Keratinocyte (primary cell): ENCODE data around the gene SEC61A1. TPM values are rescaled to one million over a fixed set of nuclear protein-coding genes. Genes with fewer than 3 reads are reported as not detected.

Experiments
- DNase-seq: peaks from one replicate; pipeline ENCODE4 v3.0.0-alpha.2; 2011; ENCODE audit warnings: low read depth, missing footprints, low spot score
- FAIRE-seq: peaks from 2 replicates; lab custom pipeline; 2011; peaks lifted over from hg19 to GRCh38; lab: Jason Lieb, UNC
- H2AFZ ChIP-seq: 2 replicates; pipeline ENCODE4 v1.6.0; 2012; ENCODE audit warnings: low read length, control low read depth, inconsistent platforms; ENCODE audit not compliant: control insufficient read depth
- H3K27ac ChIP-seq: 2 replicates; pipeline ENCODE4 v1.5.1; 2011; ENCODE audit warnings: low read length; ENCODE audit not compliant: control insufficient read depth, insufficient read depth
- H3K27me3 ChIP-seq: 3 replicates; pipeline ENCODE4 v1.6.0; 2011; ENCODE audit warnings: low read length; ENCODE audit not compliant: control insufficient read depth, insufficient read depth; ENCODE audit errors: extremely low read depth
- H3K36me3 ChIP-seq, 2 experiments: 2 replicates in 1 of 2; 3 replicates in 1 of 2; pipeline ENCODE4 v1.5.1; 2011; ENCODE audit warnings: low read length in 2 of 2, mild to moderate bottlenecking in 1 of 2; ENCODE audit not compliant: control insufficient read depth in 2 of 2, insufficient read depth in 2 of 2; ENCODE audit errors: extremely low read depth in 1 of 2
- H3K4me1 ChIP-seq: 3 replicates; pipeline ENCODE4 v1.5.1; 2011; ENCODE audit warnings: low read length; ENCODE audit not compliant: control insufficient read depth, insufficient read depth; ENCODE audit errors: extremely low read depth
- H3K4me2 ChIP-seq: 3 replicates; pipeline ENCODE4 v1.6.0; 2011; ENCODE audit warnings: low read depth, low read length; ENCODE audit not compliant: control insufficient read depth, insufficient read depth; ENCODE audit errors: extremely low read depth
- H3K4me3 ChIP-seq, 3 experiments: fragments of 200-600 bp in 1 of 3; sonication (generic) in 1 of 3; 2 replicates in 2 of 3; 3 replicates in 1 of 3; pipeline ENCODE4 v1.5.1; 2011 to 2016; ENCODE audit warnings: low read length in 3 of 3, mild to moderate bottlenecking in 3 of 3, control low read depth in 2 of 3, inconsistent platforms in 1 of 3, low read depth in 1 of 3, mixed read lengths in 1 of 3, mixed run types in 1 of 3, moderate library complexity in 1 of 3; ENCODE audit not compliant: control insufficient read depth in 2 of 3, insufficient read depth in 2 of 3; ENCODE audit errors: extremely low read depth in 1 of 3
- H3K79me2 ChIP-seq: 2 replicates; pipeline ENCODE4 v1.6.0; 2012; ENCODE audit warnings: low read length; ENCODE audit not compliant: control insufficient read depth, insufficient read depth
- H3K9ac ChIP-seq: 3 replicates; pipeline ENCODE4 v1.6.0; 2011; ENCODE audit warnings: low read length; ENCODE audit not compliant: control insufficient read depth, insufficient read depth; ENCODE audit errors: extremely low read depth
- H3K9me1 ChIP-seq: 3 replicates; pipeline ENCODE4 v1.6.0; 2011; ENCODE audit warnings: low read length; ENCODE audit not compliant: control insufficient read depth, insufficient read depth; ENCODE audit errors: extremely low read depth
- H3K9me3 ChIP-seq: 2 replicates; pipeline ENCODE4 v1.5.1; 2012; ENCODE audit warnings: low read depth, low read length; ENCODE audit not compliant: control insufficient read depth
- H4K20me1 ChIP-seq: 3 replicates; pipeline ENCODE4 v1.6.0; 2011; ENCODE audit warnings: low read length; ENCODE audit not compliant: control insufficient read depth, insufficient read depth; ENCODE audit errors: extremely low read depth
- CTCF ChIP-seq, 3 experiments: IDR thresholded peaks in 1 of 3; conservative IDR thresholded peaks in 1 of 3; optimal IDR thresholded peaks in 1 of 3; 2 replicates in 2 of 3; 3 replicates in 1 of 3; pipeline versions ENCODE3 to v1.5.1; 2011; ENCODE audit warnings: low read length in 3 of 3, mild to moderate bottlenecking in 3 of 3, moderate library complexity in 2 of 3, control low read depth in 1 of 3, inconsistent platforms in 1 of 3; ENCODE audit not compliant: insufficient read depth in 2 of 3; ENCODE audit errors: extremely low read depth in 1 of 3
- EZH2 ChIP-seq: IDR thresholded peaks from one replicate; pipeline ENCODE4 v1.6.1; 2012; ENCODE audit warnings: inconsistent platforms, mild to moderate bottlenecking, low read length, moderate library complexity
- dilution Hi-C: fragments of 300-500 bp; cut with MboI; formaldehyde crosslinking; loops from one replicate; pipeline ENCODE4 v1.7.0; 2020; ENCODE audit warnings: low sequenced_read_pairs; ENCODE audit not compliant: extremely low pct_ligation_motif_present
- polyA plus RNA-seq, 5 experiments: library from polyadenylated mRNA; depleted of rRNA in 3 of 5; stranded (reverse) in 3 of 5; stranded (forward) in 1 of 5; unstranded in 1 of 5; fragments of >200 nt; gene quantifications; 1 replicate in 1 of 5; 2 replicates in 3 of 5; 3 replicates in 1 of 5; pipeline versions ENCODE4 v1.2.1 to v1.2.3, GENCODE V29; 2011 to 2012; ENCODE audit warnings: missing spikeins in 2 of 5, low read depth in 1 of 5, low replicate concordance in 1 of 5

The SEC61A1 gene
- polyA plus RNA-seq, 1 donor (not counting 4 experiments of a cell fraction or from before 2014, with no cell fraction given): 306 TPM

- no peak overlapping the region for H3K4me2 ChIP-seq
- H3K79me2 ChIP-seq: peaks cover 63% of the 10 kb centered on the region
- H3K36me3 ChIP-seq: peaks cover 27 to 47% of the 10 kb centered on the region in 2 experiments
- no peak overlapping the region for H3K27ac ChIP-seq
- peaks cover 44% of the 10 kb centered on the region for H3K4me1 ChIP-seq
- no peak for FAIRE-seq
- H3K4me3 ChIP-seq: no peak overlapping the region
- TF ChIP-seq CTCF (optimal IDR thresholded peaks at IDR 0.05 in 1 of 3, IDR thresholded peaks at IDR 0.05 in 1 of 3, conservative IDR thresholded peaks at IDR 0.05 in 1 of 3; ENCODE audit: extremely low read depth in 1 of 3, insufficient read depth in 2 of 3, low read length in 3 of 3) (no peak), EZH2 (no peak)
- H3K9me1 ChIP-seq: peaks cover 3% of the 10 kb centered on the region
- H2AFZ ChIP-seq: no peak overlapping the region
- H3K9me3 ChIP-seq: no peaks in the 10 kb centered on the region
- H3K9ac ChIP-seq: no peak overlapping the region
- DNase-seq: no peak
- no peaks in the 10 kb centered on the region for H3K27me3 ChIP-seq
- dilution Hi-C loops: no loop called here
- H4K20me1 ChIP-seq: peaks cover 8% of the 10 kb centered on the region
Observed at GRCh38 chr3:128056258-128056657, 4.0 kb downstream of the SEC61A1 start.

- no peak overlapping the region for H3K4me2 ChIP-seq
- dilution Hi-C loops: no loop called here
- FAIRE-seq (peak; percentile 97), DNase-seq (peak; percentile 85)
- peaks cover 10% of the 10 kb centered on the region for H4K20me1 ChIP-seq
- peaks cover 48% of the 10 kb centered on the region for H3K79me2 ChIP-seq
- H3K9me1 ChIP-seq: peaks cover 3% of the 10 kb centered on the region
- H3K4me1 ChIP-seq: peaks cover 29% of the 10 kb centered on the region
- no peak overlapping the region for H3K4me3 ChIP-seq
- no peak overlapping the region for H2AFZ ChIP-seq
- H3K27ac ChIP-seq: peak overlapping the region; percentile 70
- peak in 1 of 3 experiments; percentile 3 for TF ChIP-seq CTCF (optimal IDR thresholded peaks at IDR 0.05 in 1 of 3, IDR thresholded peaks at IDR 0.05 in 1 of 3, conservative IDR thresholded peaks at IDR 0.05 in 1 of 3; ENCODE audit: extremely low read depth in 1 of 3, insufficient read depth in 2 of 3, low read length in 3 of 3)
- no peak for TF ChIP-seq EZH2
- no peaks in the 10 kb centered on the region for H3K27me3 ChIP-seq
- no peak overlapping the region for H3K9ac ChIP-seq
- no peaks in the 10 kb centered on the region for H3K9me3 ChIP-seq
- peaks cover 44 to 56% of the 10 kb centered on the region in 2 experiments for H3K36me3 ChIP-seq
Observed at GRCh38 chr3:128060473-128061381, 8.5 kb downstream of the SEC61A1 start.
